CD1c-positive myeloid dendritic cell (primary cell): Measurements from ENCODE around the gene TIAL1.
"Not testable (repeated sequence)": the region's sequence is repeated elsewhere in the genome, so short reads cannot be mapped to it uniquely, and the experiment has no call there.

ENCODE experiments used
- DNase-seq: peaks from one replicate; pipeline ENCODE4 v3.0.0-alpha.2; 2016; ENCODE audit errors: extremely low spot score

The TIAL1 gene

GRCh38 chr10:119614686-119615085 lies 17.9 kb upstream of the TIAL1 start:
- DNase-seq, result no peak

- DNase-seq, result no peak
Observed at GRCh38 chr10:119613741-119614140, 17.0 kb upstream of the TIAL1 start.

- no peak for DNase-seq
Observed at GRCh38 chr10:119611433-119611832, 14.7 kb upstream of the TIAL1 start.

GRCh38 chr10:119609516-119609915 lies 12.8 kb upstream of the TIAL1 start:
- DNase-seq, result no peak

- no peak for DNase-seq
Observed at GRCh38 chr10:119608316-119609155, 11.8 kb upstream of the TIAL1 start.

- no peak for DNase-seq
Observed at GRCh38 chr10:119604468-119604867, 7.7 kb upstream of the TIAL1 start.

GRCh38 chr10:119602241-119603095 lies 5.7 kb upstream of the TIAL1 start:
- DNase-seq, result peak; percentile 56

- no peak for DNase-seq
Observed at GRCh38 chr10:119598397-119598796, 1.6 kb upstream of the TIAL1 start.

- no peak for DNase-seq
Observed at GRCh38 chr10:119597405-119598186, 832 bp upstream of the TIAL1 start.

GRCh38 chr10:119595676-119596515 lies 868 bp downstream of the TIAL1 start:
- DNase-seq, result peak; percentile 89

- no peak for DNase-seq
Observed at GRCh38 chr10:119595134-119595675, 1.6 kb downstream of the TIAL1 start.

GRCh38 chr10:119588071-119588470 lies 8.7 kb downstream of the TIAL1 start:
- DNase-seq, result no peak

- no peak for DNase-seq
Observed at GRCh38 chr10:119578355-119578754, 18.4 kb downstream of the TIAL1 start.

- no peak for DNase-seq
Observed at GRCh38 chr10:119575991-119576390, 20.8 kb downstream of the TIAL1 start.

- no peak for DNase-seq
Observed at GRCh38 chr10:119575506-119575905, 21.3 kb downstream of the TIAL1 start.

- no peak for DNase-seq
Observed at GRCh38 chr10:119567978-119568377, 28.8 kb downstream of the TIAL1 start.

GRCh38 chr10:119562097-119562496 lies 34.7 kb downstream of the TIAL1 start:
- no peak for DNase-seq

- DNase-seq, result not testable (repeated sequence)
Observed at GRCh38 chr10:119559511-119559910, 37.3 kb downstream of the TIAL1 start.

- DNase-seq, result not testable (repeated sequence)
Observed at GRCh38 chr10:119556081-119556480, 40.7 kb downstream of the TIAL1 start.

GRCh38 chr10:119555178-119555784 lies 41.5 kb downstream of the TIAL1 start:
- DNase-seq, result no peak
